K562 treated with DMSO at 1 percent for 48 hours (cell line): ENCODE data around the gene GLT8D1. TPM values are rescaled to one million over a fixed set of nuclear protein-coding genes. Genes with fewer than 3 reads are reported as not detected.

ENCODE experiments used
- total RNA-seq: library from RNA; unstranded; fragments of 300-600 nt; gene quantifications from 2 replicates; pipeline ENCODE4 v1.2.3, GENCODE V29; 2022; ENCODE audit warnings: low replicate concordance; ENCODE audit errors: extremely low read depth

Gene GLT8D1, protein sequence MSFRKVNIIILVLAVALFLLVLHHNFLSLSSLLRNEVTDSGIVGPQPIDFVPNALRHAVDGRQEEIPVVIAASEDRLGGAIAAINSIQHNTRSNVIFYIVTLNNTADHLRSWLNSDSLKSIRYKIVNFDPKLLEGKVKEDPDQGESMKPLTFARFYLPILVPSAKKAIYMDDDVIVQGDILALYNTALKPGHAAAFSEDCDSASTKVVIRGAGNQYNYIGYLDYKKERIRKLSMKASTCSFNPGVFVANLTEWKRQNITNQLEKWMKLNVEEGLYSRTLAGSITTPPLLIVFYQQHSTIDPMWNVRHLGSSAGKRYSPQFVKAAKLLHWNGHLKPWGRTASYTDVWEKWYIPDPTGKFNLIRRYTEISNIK
- total RNA-seq = not detected in 2 replicates

DNA sequence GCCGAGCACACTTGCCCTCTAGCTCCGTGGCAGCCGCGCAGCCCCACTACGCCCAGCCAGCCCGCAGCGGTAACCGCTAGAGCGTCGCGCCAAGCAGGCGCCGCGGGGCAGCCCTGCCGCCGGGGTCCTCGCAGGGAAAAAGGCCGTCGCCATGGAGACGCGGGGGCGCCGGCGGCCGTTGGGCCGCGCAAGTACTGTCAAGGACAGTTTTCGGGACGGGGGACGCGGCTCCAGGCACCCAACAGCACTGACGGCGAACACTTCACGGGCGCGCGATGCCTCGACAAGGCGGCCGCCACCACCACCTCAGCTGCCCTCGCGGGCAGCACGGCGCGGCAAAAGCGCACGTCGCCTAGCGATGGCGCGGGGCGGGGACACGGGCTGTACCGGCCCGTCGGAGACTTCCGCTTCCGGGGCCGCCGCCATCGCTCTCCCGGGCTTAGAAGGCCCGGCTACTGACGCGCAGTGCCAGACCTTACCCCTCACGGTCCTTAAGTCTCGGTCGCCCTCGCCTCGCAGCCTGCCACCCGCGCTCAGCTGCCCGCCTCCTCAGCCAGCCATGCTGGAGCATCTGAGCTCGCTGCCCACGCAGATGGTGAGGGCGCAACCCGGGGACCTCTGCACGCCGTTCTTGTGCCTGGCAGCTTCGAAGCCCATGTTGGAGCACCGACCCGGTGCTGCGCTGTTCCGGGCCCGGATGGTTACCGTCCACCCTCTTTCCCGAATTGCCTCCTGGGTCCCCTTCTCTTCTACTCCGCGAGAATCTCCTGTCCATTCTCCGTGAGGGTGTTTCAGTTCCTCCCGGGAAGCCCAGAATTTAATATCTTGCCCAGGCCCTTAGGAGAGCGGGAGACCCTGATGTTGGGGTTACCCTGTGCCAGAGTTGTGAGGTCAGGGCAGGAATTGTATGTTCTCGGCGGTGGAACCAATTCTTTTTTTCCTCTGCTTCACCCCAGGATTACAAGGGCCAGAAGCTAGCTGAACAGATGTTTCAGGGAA, at the start of gene GLT8D1, which contains the start of gene SPCS1:
GLT8D1 (minus strand) TSS at position 104 of the 999 bp plus-strand sequence. CDS start 5,331 bp downstream, outside the sequence.
SPCS1 (plus strand) TSS at position 419 of the 999 bp plus-strand sequence; CDS start at position 560, 141 bp downstream.

DNA sequence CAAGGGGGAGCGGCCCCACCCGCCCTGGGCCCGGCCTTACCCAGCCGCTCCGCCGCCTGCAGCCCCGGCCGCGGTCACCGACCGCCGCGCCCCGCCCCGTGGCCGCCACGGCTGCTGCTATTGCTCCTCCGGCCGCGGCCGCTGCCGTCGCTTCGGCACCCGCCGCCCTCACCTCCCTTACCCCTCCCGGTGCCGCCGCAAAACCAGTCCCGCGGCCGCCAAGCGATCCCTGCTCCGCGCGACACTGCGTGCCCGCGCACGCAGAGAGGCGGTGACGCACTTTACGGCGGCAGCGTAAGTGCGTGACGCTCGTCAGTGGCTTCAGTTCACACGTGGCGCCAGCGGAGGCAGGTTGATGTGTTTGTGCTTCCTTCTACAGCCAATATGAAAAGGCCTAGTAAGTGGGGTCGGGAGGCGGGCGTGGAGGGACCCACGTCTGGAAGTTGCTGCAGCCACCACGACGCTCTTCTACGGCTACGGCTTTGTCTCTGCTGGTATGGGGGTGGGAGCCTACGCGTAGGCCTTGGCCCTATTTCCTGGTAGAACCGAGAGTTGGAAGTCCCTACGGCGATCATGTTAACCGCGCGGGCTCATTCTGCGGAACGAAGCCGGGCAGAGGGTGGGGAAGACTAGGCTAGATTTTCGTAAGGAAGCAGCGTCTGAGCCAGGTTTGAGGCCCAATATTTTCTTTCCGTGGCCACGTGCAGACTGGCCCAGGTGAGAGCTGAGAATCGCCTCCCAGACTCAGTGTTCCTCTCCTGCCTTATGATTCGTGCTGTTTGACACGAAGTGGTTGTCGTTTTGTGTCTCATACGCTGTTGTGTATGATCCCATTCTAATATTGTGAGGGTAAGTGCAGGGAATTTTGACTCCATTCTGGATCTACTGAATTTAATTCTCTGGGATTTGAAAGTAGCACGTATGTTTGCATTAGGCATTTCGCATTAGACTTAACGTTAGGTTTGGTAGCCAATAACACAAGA, 19.6 kb downstream of the GLT8D1 start, which contains the start of the genes GNL3 and PBRM1:
GNL3 (plus strand) TSS at position 324 of the 983 bp plus-strand sequence; CDS start at position 385, 61 bp downstream.
PBRM1 (minus strand) TSS at position 205 of the 983 bp plus-strand sequence.

Other genes with a start within 250 kb of the GLT8D1 start
- gene STAB1, start 210.5 kb downstream of the GLT8D1 start, total RNA-seq = not detected in 2 replicates
- not detected in 2 replicates for gene NT5DC2, start 171.9 kb downstream of the GLT8D1 start, total RNA-seq
- not detected in 2 replicates for gene UQCC5, start 169.2 kb downstream of the GLT8D1 start, total RNA-seq
- gene PBRM1, start 19.9 kb downstream of the GLT8D1 start, total RNA-seq = not detected in 2 replicates
- not detected in 2 replicates for gene GNL3, start 19.8 kb downstream of the GLT8D1 start, total RNA-seq
- not detected in 2 replicates for gene SPCS1, start 315 bp upstream of the GLT8D1 start, total RNA-seq
- gene NEK4, start 65.1 kb upstream of the GLT8D1 start, total RNA-seq = not detected in 2 replicates
- not detected in 2 replicates for gene ITIH1, start 71.8 kb upstream of the GLT8D1 start, total RNA-seq
- gene ITIH3, start 89.0 kb upstream of the GLT8D1 start, total RNA-seq = not detected in 2 replicates
- gene ITIH4, start 124.9 kb upstream of the GLT8D1 start, total RNA-seq = not detected in 2 replicates
- not detected in 2 replicates for gene MUSTN1, start 129.2 kb upstream of the GLT8D1 start, total RNA-seq
- gene STIMATE, start 191.8 kb upstream of the GLT8D1 start, total RNA-seq = not detected in 2 replicates